ENCODE data around the gene SLC2A11.

DNA sequence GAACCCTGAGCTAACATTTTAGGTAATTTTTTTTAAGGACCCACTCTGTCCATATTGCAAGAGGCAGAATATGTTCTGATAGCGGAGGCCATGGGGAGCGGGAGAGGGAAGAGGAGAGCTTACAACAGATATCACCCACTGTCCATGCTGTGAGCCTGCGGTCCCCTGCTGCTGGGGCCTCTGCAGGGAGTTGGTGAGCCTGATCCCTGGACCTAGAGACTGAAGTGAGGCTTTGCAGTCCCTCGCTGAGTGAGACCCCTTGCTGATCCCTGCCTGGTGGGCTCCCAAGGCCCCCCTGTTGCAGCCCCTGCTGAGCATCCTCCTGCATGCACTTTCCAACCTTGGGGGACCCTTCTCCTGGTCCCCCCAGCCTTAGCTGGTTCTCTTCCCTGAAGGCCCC lies 49.0 kb downstream of the SLC2A11 start:
- TF ChIP-seq, protein P1, sequence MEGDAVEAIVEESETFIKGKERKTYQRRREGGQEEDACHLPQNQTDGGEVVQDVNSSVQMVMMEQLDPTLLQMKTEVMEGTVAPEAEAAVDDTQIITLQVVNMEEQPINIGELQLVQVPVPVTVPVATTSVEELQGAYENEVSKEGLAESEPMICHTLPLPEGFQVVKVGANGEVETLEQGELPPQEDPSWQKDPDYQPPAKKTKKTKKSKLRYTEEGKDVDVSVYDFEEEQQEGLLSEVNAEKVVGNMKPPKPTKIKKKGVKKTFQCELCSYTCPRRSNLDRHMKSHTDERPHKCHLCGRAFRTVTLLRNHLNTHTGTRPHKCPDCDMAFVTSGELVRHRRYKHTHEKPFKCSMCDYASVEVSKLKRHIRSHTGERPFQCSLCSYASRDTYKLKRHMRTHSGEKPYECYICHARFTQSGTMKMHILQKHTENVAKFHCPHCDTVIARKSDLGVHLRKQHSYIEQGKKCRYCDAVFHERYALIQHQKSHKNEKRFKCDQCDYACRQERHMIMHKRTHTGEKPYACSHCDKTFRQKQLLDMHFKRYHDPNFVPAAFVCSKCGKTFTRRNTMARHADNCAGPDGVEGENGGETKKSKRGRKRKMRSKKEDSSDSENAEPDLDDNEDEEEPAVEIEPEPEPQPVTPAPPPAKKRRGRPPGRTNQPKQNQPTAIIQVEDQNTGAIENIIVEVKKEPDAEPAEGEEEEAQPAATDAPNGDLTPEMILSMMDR (IDR thresholded peaks at IDR 0.05), result no peak
- TF ChIP-seq POLR2A (IDR thresholded peaks at IDR 0.05), result no peak

Measured in body of pancreas (tissue), 4 donors.